Measurements from ENCODE around the gene EPM2A.
"Not testable (repeated sequence)": the region's sequence is repeated elsewhere in the genome, so short reads cannot be mapped to it uniquely, and the experiment has no call there.

DNA sequence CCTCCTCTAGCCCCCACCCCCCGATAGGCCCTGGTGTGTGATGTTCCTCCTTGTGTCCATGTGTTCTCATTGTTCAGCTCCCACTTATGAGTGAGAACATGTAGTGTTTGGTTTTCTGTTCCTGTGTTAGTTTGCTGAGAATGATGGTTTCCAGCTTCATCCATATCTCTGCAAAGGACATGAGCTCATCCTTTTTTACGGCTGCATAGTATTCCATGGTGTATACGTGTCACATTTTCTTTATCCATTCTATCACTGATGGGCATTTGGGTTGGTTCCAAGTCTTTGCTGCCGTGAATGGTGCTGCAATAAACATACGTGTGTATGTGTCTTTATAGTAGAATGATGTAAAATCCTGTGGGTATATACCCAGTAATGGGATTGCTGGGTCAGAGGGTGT lies 4.4 kb upstream of the EPM2A start:
- TF ChIP-seq, protein P1, sequence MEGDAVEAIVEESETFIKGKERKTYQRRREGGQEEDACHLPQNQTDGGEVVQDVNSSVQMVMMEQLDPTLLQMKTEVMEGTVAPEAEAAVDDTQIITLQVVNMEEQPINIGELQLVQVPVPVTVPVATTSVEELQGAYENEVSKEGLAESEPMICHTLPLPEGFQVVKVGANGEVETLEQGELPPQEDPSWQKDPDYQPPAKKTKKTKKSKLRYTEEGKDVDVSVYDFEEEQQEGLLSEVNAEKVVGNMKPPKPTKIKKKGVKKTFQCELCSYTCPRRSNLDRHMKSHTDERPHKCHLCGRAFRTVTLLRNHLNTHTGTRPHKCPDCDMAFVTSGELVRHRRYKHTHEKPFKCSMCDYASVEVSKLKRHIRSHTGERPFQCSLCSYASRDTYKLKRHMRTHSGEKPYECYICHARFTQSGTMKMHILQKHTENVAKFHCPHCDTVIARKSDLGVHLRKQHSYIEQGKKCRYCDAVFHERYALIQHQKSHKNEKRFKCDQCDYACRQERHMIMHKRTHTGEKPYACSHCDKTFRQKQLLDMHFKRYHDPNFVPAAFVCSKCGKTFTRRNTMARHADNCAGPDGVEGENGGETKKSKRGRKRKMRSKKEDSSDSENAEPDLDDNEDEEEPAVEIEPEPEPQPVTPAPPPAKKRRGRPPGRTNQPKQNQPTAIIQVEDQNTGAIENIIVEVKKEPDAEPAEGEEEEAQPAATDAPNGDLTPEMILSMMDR (IDR thresholded peaks at IDR 0.05) = not testable (repeated sequence)
- TF ChIP-seq, protein P2, sequence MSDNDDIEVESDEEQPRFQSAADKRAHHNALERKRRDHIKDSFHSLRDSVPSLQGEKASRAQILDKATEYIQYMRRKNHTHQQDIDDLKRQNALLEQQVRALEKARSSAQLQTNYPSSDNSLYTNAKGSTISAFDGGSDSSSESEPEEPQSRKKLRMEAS (IDR thresholded peaks at IDR 0.05) = not testable (repeated sequence)
- TF ChIP-seq RFX5 (IDR thresholded peaks at IDR 0.05); BHLHE40 (IDR thresholded peaks at IDR 0.05; ENCODE audit: low read depth, low read length); EP300 (IDR thresholded peaks at IDR 0.05); HDAC2 (IDR thresholded peaks at IDR 0.05); RAD21 (conservative IDR thresholded peaks at IDR 0.05 in 1 of 2, IDR thresholded peaks at IDR 0.05 in 1 of 2); ZFP36 (IDR thresholded peaks at IDR 0.05; ENCODE audit: borderline replicate concordance, partially characterized antibody); NFE2L2 (conservative IDR thresholded peaks at IDR 0.05; ENCODE audit: low read length); POLR2A (IDR thresholded peaks at IDR 0.05; ENCODE audit: low read length): not testable (repeated sequence)
- TF ChIP-seq, protein P3, sequence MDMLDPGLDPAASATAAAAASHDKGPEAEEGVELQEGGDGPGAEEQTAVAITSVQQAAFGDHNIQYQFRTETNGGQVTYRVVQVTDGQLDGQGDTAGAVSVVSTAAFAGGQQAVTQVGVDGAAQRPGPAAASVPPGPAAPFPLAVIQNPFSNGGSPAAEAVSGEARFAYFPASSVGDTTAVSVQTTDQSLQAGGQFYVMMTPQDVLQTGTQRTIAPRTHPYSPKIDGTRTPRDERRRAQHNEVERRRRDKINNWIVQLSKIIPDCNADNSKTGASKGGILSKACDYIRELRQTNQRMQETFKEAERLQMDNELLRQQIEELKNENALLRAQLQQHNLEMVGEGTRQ (IDR thresholded peaks at IDR 0.05) = not testable (repeated sequence)
- TF ChIP-seq, protein P4, sequence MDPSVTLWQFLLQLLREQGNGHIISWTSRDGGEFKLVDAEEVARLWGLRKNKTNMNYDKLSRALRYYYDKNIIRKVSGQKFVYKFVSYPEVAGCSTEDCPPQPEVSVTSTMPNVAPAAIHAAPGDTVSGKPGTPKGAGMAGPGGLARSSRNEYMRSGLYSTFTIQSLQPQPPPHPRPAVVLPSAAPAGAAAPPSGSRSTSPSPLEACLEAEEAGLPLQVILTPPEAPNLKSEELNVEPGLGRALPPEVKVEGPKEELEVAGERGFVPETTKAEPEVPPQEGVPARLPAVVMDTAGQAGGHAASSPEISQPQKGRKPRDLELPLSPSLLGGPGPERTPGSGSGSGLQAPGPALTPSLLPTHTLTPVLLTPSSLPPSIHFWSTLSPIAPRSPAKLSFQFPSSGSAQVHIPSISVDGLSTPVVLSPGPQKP (IDR thresholded peaks at IDR 0.05; ENCODE audit: low read depth, low read length) = not testable (repeated sequence)
- TF ChIP-seq, protein P5, sequence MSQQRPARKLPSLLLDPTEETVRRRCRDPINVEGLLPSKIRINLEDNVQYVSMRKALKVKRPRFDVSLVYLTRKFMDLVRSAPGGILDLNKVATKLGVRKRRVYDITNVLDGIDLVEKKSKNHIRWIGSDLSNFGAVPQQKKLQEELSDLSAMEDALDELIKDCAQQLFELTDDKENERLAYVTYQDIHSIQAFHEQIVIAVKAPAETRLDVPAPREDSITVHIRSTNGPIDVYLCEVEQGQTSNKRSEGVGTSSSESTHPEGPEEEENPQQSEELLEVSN (IDR thresholded peaks at IDR 0.05; ENCODE audit: borderline replicate concordance, low read depth) = not testable (repeated sequence)

Data from A549 (cell line).